ENCODE measurements around the gene WFS1. TPM values are rescaled to one million over a fixed set of nuclear protein-coding genes. Genes with fewer than 3 reads are reported as not detected.

WFS1 gene
- total RNA-seq, 1 donor from 2014 or later: 104 TPM

DNA sequence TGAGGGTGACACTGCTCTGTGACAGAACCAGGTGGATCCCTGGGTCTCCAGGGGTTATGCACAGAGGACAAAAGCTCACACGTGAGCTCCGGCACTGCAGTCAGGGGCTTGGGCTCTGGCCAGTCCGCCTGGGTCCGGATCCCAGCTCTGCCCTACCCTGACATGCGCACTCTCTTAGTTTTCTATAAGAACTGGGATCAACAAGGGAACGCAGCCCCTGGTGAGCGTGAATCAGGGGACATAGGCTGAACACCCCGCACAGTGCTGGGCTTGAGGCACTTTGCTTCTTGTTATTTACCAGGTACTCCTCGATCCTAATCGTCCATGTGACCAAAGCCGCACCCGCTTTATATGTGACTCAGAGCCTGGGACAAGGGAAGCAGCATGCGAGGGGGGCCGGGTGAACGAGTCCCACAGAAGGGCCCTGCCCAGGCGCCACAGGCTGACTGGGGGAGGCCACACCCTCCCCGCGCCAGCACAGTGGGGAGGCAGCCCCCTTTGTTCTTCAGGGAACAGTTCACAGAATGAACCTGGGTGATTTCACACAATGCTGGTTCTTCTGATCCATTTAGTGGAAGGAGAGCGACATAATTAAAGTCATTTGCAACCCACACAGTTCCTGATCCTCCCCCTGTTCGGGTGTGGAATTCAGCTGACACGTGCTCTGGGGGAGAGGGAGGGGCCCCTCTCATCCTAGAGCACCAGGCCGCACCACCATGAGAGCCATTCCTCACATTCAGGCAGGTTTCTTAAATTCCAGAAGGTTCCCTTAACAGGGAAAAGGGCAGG, 55.5 kb downstream of the WFS1 start:
- peak; percentile 34 for DNase-seq
- Histone ChIP-seq H3K9me3 (replicated peaks) (peaks cover 3% of the 10 kb centered on the region), H3K27ac (replicated peaks) (peak overlapping the region; percentile 87), H3K27me3 (ENCODE audit: low read depth) (peaks cover 24% of the 10 kb centered on the region), H3K4me1 (peaks cover 18% of the 10 kb centered on the region), H3K4me3 (peak overlapping the region; percentile 21), H3K36me3 (no peaks in the 10 kb centered on the region)
- no peak for TF ChIP-seq CTCF (IDR thresholded peaks at IDR 0.05; ENCODE audit: borderline replicate concordance)
- intact Hi-C loops (cut with micrococcal nuclease): loop anchor here (5.0 kb wide), 1 partner anchor 73 kb away; no protein-coding TSS in a partner anchor

DNA sequence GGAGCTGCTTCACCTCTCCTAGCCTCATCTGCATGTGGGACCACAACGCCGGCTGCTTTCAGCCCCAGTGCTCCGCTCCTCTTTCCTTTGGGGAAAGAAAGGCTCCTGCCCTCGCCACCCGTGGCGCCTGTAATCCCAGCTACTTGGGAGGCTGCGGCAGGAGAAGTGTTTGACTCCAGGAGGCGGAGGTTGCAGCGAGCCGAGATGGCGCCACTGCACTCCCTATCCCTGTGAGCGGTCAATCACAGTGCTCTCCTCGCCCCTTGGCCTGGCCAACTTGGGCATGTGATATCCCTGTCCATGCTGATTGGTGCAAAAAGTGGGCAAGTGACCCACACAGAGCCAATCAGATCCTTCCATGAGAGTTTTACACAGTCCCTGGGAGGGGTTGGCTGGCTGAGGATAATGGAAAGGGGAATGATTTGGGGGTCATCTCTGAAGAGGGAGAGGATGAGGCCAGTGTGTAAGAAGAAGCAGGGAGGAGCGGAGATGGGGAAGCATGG, 56.2 kb downstream of the WFS1 start:
- peak overlapping the region; percentile 21 for H3K4me3 ChIP-seq
- DNase-seq: no peak
- no peak for TF ChIP-seq CTCF (IDR thresholded peaks at IDR 0.05; ENCODE audit: borderline replicate concordance)

GRCh38 chr4:6326312-6327060, 56.8 kb downstream of the WFS1 start:
- Histone ChIP-seq H3K4me3 (no peak overlapping the region), H3K27me3 (ENCODE audit: low read depth) (peaks cover 24% of the 10 kb centered on the region), H3K4me1 (peaks cover 18% of the 10 kb centered on the region), H3K36me3 (no peaks in the 10 kb centered on the region), H3K27ac (replicated peaks) (peak overlapping the region; percentile 87), H3K9me3 (replicated peaks) (peaks cover 2% of the 10 kb centered on the region)
- intact Hi-C loops (cut with micrococcal nuclease): loop anchor here (5.0 kb wide), 1 partner anchor 74 kb away; no protein-coding TSS in a partner anchor
- TF ChIP-seq CTCF (IDR thresholded peaks at IDR 0.05; ENCODE audit: borderline replicate concordance): no peak
- DNase-seq: no peak

More for the DNA sequence above, 56.2 kb downstream of the WFS1 start:
- H3K36me3 ChIP-seq: no peaks in the 10 kb centered on the region
- no peaks in the 10 kb centered on the region for H3K9me3 ChIP-seq (replicated peaks)
- H3K27me3 ChIP-seq (ENCODE audit: low read depth): peaks cover 24% of the 10 kb centered on the region
- intact Hi-C loops (cut with micrococcal nuclease): loop anchor here (5.0 kb wide), 1 partner anchor 74 kb away; no protein-coding TSS in a partner anchor
- peaks cover 18% of the 10 kb centered on the region for H3K4me1 ChIP-seq
- peak overlapping the region; percentile 87 for H3K27ac ChIP-seq (replicated peaks)

GRCh38 chr4:6327220-6327917, 57.7 kb downstream of the WFS1 start:
- Histone ChIP-seq H3K4me3 (no peak overlapping the region), H3K4me1 (peaks cover 18% of the 10 kb centered on the region)
- intact Hi-C loops (cut with micrococcal nuclease): loop anchor here (5.0 kb wide), 1 partner anchor 75 kb away; no protein-coding TSS in a partner anchor

More at GRCh38 chr4:6327220-6327917, 57.7 kb downstream of the WFS1 start:
- Histone ChIP-seq H3K27me3 (ENCODE audit: low read depth) (peaks cover 27% of the 10 kb centered on the region), H3K9me3 (replicated peaks) (peaks cover 4% of the 10 kb centered on the region), H3K36me3 (no peaks in the 10 kb centered on the region), H3K27ac (replicated peaks) (no peak overlapping the region)
- DNase-seq: peak; percentile 80
- TF ChIP-seq CTCF (IDR thresholded peaks at IDR 0.05; ENCODE audit: borderline replicate concordance): peak; percentile 97
